ENCODE results near the gene NFKBIA.
A peak's percentile ranks its signal among the peaks of the same experiment; 100 is the strongest.
"Not testable (repeated sequence)": the region's sequence is repeated elsewhere in the genome, so short reads cannot be mapped to it uniquely, and the experiment has no call there.

Gene NFKBIA

DNA sequence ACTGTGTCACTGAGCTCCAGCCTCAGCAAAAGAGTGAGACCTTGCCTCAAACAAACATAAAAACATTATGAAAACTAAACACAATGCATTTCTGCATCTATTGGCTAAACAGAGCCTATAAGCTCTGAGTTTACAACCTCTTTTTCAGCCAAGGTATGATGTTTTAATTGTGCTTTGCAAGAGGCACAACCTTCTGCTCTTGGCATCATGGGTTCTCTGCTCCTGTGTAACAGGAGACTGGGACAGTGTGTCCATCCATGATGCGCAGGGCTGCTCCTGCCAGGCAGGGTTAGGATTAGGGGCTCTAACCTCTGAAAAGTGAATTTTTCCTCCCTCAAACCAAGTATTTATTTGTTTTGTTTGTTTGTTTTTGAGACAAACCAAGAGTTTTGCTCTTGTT lies 5.0 kb upstream of the NFKBIA start:
- no peak for DNase-seq (ENCODE audit: low read depth in 2 of 2)

DNA sequence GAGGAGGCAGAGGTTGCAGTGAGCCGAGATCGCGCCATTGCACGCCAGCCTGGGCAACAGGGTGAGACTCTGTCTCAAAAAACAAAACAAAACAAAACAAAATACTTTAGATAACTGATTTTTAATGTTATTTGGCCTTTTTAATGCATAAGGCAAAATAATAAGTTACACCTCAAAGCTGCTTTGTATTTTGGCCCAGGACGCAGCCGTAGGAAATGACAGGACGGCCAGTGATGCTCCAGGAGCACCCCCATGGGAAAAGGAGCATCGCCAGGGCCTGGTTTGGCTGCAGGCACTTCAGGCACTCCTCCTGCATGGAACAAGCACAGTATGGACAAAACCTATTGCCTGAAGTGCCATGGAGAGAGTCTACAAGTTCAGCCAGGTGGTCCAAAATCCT lies 3.5 kb upstream of the NFKBIA start:
- no peak for DNase-seq (ENCODE audit: low read depth in 2 of 2)

DNA sequence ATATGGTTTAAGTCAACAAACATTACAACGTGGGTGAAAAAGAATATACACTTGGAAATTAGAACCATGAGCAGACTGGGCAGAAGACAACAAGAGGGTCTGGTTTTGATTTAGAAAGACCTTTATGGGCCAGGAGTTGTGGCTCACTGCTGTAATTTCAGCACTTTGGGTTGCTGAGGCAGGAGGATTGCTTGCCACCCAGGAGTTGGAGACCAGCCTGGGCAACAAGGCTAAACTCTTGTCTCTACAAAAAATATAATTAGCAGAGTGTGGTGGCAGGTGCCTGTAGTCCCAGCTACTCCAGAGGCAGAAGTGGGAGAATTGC lies 2.7 kb upstream of the NFKBIA start:
- DNase-seq (ENCODE audit: low read depth in 2 of 2) = no peak

DNA sequence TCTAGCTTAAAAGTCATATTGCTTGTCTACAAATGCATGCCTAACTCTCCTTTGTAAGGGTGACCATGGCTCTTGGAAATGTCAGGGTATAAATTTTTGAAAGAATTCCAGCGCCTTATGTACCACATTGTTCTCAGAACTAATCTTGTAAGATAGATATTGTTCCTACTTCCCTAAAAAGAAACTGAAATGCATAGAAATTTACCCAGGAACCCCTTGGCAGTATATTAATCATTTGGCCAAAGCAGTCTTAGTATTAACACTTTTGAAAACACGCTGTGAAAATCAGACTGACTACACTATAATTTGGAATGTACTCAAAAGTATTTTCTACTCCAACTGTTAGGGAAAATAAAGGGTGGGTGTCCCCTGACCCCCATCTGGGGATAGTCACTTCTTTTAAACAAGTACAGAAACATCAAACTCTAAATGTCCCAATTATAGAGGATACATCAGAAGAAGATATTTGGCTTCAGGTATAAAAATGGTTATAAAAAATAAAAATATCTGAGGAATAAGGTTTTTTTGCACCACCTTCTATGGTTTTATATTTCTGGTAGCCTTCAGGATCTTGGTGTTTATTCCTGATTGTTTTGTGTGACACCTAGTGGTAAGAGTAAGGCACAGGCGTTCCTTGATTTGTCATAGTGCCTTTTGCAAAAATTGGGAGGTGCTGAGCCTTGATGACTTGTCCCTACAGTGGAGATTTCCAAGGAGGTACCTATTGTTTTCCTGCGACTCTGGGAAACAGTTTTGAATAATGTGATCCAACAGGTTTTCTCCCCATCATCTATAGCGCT lies 2.2 kb upstream of the NFKBIA start:
- DNase-seq (ENCODE audit: low read depth in 2 of 2) = no peak

DNA sequence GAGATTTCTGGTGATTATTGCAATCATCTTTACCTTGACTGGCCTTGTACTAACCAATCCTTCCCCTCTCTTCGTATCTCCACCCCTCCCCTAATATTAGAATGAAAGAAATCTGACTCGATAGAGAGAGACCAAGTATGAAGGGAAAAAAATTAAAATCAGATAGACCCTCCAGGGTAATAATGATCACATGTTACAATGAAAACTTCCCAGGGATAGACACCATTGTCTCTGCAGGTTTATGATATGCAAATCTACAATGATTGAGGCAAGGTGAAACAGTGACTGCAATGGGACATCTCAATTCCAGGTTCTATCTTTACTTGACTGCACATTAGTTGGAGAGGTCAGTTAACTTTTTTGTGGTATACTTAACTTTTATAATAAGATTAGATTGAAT lies 1.5 kb upstream of the NFKBIA start:
- DNase-seq (ENCODE audit: low read depth in 2 of 2) = no peak

DNA sequence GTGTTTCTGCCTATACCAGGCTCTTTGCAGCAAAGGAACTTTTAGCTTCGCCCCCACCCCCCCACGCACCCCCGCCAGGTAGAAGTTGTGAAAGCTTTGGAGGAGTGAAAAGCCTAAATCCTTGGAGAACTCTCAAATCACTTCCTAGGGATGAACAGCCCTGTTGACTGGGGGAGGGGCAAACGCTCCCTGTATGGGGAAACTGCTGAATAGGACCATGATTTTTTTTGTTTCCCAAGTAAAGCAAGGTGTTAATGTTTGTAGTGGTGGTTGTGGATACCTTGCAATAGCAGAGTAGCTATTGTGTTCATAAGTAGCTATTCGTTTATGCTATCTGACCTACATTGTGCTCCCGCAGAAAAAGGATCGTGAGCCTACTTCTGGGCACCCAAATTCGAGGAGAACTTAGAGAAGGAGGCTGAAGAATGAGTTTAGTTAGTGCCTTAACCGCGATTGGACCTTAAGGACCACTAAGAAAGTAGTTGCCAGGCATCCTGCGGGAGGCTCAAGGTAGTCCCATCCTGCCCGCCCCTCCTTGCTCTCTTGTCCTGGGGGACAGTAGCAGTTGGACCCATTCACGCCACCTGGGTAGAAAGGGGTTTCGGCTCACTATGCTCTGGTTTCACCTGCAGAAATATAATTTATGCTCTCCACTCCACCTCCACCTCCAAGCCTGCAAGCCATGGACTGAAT lies 901 bp upstream of the NFKBIA start:
- no peak for DNase-seq (ENCODE audit: low read depth in 2 of 2)

DNA sequence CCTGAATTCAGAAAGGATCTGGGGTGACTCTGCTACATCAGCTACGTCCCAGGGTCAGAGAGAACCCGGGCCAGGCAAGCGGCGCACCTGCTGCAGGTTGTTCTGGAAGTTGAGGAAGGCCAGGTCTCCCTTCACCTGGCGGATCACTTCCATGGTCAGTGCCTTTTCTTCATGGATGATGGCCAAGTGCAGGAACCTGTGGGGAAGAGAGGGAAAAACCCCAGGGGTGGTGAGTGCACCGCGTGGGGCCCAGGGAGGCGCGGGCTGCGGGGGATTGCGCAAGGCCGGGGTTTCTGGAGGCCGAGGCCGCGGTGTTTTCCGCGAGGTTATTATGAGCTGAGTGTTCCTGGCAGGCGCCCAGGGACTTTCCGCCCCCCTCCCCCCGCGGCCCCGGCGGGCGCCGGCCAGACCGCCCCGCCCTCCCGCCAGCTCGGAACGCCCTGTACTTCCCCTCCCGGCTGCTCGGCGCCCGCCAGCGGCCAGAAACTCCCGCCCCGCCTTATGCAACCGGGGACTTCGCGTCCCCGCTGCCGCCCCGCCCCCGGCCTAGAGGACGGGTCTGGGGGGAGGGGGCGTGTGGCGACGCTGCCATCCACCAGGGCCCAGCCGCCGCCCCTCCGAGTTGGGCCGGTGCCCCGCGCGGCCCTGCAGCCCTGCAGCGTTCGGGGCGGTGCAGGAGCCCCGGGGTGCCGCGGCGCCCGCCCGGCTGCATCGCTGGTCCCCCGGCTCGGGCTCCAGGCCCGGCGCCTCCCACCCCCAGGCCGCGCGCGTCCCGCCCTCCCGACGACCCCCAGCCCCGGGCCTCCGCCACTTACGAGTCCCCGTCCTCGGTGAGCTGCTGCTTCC lies 723 bp downstream of the NFKBIA start:
- peak; percentile 94 to 95 for DNase-seq (ENCODE audit: low read depth in 2 of 2)

DNA sequence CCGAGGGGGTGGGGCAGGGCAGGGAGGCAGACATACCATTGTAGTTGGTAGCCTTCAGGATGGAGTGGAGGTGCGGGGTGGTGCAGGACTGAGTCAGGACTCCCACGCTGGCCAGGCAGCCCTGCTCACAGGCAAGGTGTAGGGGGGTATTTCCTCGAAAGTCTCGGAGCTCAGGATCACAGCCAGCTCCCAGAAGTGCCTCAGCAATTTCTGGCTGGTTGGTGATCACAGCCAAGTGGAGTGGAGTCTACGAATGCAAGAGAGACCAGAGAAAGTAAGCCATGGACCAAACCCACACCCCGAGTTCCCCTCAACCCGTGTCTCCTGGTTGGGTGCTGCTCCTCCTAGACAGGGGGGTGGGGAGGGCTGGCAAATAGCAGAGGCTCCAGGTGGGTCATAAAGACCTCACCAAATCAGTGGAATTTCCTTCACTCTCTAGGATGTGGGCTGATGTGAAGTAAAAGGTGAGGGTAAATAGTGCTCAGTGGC lies 1.4 kb downstream of the NFKBIA start:
- no peak for DNase-seq (ENCODE audit: low read depth in 2 of 2)

DNA sequence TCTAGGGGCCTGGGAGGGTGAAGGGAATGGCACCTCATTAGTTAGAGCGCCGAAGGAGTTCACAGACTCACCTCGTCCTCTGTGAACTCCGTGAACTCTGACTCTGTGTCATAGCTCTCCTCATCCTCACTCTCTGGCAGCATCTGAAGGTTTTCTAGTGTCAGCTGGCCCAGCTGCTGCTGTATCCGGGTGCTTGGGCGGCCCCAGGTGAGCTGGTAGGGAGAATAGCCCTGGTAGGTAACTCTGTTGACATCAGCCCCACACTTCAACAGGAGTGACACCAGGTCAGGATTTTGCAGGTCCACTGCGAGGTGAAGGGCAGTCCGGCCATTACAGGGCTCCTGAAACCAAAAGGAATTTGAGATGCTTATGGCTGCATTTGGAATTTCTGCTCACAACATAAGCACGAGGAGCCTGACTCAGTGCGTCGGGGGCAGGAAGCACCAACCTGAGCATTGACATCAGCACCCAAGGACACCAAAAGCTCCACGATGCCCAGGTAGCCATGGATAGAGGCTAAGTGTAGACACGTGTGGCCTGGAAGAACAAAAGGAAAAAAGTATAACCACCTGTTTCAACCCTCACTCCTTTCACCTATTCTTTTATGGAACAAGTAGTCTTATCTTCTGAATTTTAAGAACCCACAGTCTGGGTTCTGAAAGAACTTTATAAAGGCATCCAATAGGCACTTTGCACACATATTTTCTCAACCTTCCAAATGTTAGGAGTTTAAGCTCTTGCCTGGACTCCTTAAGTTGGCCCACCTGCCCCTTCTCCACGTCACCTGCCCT lies 2.0 kb downstream of the NFKBIA start:
- DNase-seq (ENCODE audit: low read depth in 2 of 2) = no peak

DNA sequence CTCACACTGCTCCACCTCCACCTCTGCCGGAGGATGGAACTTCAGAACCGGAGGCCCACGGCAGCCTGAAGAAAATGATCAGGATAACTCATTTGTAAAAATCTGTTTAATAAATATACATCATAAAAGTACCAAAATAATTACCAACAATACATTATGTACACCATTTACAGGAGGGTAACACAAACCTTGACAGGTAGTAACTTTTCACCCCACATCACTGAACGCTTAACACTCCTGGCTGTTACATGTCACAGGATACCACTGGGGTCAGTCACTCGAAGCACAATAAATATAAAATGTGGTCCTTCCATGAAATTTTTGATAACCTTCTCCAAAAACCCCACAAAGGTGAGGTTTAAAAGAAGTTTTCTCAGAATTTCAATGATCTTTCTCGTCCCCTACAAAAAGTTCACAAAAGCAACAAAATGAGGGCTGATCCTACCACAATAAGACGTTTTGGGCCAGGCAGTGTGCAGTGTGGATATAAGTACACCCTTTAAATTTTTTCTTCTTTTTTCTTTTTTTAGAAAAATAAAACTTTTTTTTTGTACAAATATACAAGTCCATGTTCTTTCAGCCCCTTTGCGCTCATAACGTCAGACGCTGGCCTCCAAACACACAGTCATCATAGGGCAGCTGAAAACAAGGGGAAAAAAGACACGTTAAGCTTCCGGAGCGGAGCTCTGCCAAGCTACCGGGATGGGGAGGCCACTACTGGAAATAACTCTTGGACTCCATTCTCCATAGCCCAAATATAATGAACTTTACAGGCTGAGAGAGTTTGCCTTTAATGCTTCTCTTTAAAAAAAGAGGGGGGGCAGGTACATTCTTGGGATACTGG lies 2.9 kb downstream of the NFKBIA start:
- DNase-seq (ENCODE audit: low read depth in 2 of 2) = no peak

DNA sequence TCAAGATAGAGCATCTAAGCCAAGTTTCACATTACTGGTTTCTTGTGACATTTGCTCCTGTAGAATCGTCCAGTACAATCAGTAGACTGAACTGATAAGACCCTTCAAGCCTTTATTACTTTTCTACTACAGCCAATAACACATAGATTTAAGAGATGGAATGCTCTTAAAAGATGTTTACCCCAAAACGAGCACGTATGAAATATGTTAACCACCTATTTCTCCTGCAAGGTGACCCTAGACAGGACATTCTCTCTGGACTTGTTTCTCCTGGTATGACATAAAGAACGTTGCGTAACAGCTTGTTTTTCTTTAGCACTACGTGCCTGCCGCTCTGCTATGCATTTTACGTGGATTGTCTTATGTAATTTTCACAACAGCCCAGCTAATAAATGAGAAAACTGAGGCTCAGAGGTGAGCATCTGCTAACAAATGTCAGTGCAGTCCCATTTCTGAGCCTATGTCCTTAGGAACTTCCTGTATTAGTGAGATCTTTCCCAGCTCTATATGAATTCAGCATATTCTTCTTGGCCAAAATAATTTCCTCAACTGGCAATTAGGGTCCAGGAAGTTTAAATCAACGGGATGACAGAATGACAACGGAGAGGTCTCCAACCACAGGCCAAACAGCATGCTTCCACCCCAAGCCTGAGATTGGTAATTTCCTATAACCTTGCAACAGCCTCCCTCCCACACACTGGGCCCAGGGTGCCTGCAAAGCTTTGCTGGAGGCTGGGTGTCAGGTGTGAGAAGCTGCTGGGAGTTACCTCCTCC lies 3.7 kb downstream of the NFKBIA start:
- no peak for DNase-seq (ENCODE audit: low read depth in 2 of 2)

DNA sequence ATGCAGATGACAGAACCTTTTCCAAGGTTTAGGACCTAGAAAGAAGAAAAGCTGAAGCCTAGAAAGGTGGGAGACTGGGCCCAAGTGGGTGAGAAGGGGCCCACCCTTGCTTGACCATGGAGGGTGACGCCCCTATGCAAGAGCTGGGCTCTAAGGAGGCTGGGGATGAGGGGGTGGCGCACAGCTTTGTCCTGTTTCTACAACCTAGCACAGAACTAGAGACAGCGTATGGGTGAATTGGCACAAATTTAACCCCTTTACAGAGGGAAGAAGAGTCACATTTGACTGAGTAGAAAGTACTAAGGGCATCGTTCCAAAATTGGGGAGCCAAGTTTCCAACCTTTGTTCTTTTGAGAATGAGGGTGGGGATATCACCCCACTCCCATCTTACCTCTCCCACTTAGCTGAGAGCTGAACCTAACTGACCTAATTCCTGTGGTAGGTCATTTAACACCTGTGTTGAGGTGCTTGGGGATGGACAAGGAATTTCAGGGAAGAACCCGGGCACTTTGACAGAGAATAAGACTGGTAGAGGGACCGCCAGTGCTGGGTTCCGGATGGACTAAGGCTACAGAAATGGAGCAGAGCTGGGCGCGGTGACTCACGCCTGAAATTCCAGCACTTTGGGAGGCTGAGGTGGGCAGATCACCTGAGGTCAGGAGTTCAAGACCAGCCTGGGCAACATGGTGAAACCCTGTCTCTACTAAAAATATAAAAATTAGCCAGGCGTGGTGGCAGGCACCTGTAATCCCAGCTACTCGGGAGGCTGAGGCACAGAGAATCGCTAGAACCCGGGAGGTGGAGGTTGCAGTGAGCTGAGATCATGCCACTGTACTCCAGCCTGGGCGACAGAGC lies 5.2 kb downstream of the NFKBIA start:
- DNase-seq (ENCODE audit: low read depth in 2 of 2) = no peak

DNA sequence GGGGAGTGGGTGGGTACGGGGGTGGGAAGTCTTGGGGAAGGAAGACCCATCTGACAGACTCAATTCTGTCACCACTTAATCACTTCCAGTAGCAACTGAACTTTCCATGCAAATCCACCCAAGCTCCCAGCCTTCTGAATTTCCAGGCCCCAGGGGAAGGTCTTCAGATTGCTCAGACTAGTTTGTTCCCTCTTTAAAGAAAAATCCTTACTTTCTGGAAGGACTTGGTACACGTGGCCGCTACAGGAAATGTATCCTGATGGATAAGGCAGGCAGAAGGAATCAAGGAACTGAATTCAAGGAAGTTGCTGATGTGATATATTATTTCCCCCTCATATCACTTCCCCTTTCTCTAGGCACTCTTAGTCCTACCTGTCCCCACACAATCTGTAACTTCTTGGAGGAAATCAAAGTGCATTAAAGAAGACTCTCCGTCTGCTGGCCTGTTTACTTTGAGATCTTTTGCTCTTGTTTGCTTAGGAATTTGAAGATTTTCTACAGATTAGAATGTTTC lies 6.4 kb downstream of the NFKBIA start:
- no peak for DNase-seq (ENCODE audit: low read depth in 2 of 2)

DNA sequence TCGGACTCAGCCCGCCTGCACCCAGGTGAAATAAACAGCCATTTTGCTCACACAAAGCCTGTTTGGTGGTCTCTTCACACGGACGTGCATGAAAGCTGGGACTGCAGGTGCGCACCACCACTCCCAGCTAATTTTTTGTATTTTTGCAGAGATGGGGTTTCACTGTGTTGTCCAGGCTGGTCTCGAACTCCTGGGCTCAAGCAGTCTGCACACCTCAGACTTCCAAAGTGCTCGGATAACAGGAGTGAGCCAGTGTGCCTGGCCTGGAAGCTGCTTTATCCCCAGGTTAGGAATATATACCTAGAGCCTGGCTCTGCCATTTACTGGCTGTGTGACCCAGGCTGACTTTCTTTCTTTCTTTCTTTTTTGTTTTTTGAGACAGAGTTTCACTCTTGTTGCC lies 7.9 kb downstream of the NFKBIA start:
- DNase-seq (ENCODE audit: low read depth in 2 of 2) = not testable (repeated sequence)

DNA sequence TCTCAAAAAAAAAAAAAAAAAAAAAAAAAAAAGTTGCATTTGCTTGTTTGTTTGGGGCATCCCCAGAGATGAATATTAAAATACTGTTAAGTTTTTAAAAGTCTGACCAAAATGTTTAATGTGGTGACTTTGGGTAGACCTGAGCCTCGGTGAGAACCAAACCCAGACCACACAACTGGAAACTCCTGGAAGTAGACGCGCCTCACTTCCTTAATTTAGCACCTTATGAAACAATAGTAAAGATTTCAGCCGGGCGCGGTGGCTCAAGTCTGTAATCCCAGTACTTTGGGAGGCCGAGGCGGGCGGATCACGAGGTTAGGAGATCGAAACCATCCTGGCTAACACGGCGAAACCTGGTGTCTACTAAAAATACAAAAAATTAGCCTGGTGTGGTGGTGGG lies 9.3 kb downstream of the NFKBIA start:
- no peak for DNase-seq (ENCODE audit: low read depth in 2 of 2)

DNA sequence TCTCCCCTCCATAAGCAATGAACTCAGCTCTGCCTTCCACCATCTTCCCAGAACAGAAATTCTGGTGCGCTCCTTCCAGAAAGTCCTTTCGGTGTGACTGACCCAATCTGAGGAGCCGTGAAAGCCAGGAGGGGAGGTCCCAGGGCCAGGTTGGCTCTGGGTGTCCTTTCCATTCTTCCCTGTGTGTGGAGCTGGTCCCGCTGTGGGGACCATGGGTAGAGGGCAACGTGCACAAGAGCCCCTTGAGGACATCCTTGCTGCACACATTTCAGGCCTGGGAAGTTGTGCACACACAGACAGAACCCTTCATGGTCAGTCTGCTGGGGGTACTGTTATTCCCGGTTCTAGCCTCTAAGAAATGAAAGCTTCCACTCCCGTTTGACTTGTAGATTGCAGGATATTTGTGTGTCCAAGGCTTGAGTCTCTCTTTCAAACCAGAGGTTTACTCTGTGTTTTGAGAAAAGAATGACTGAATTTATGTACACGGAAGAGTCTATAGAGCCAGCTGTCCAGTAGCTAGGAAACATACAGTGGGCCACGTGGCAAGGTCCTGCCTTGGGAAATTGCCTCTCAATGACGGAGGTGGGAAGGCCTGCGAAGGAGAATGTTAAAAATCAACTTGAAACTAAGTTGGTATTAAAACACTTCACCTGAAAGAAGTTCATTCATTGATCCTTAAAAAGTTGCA lies 10.1 kb downstream of the NFKBIA start:
- no peak for DNase-seq (ENCODE audit: low read depth in 2 of 2)

DNA sequence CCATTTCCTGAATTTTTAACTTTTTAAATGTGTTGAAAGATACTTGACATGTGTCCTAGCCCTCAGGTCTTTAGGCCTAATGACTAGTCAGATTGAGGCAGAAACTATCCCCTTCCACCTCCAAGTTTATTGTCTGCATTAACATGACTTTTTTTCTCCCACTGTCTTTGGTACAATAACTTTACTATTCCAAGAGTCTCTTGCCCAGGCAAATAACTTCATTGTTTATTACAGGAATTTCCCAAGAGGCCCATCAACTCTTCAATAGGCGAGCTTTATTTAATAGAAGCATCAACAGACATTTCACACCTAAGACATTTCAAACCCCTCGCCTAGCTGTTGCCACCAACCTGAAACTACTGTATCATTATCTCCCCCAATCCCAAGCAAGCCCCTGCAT lies 10.7 kb downstream of the NFKBIA start:
- DNase-seq (ENCODE audit: low read depth in 2 of 2) = no peak

DNA sequence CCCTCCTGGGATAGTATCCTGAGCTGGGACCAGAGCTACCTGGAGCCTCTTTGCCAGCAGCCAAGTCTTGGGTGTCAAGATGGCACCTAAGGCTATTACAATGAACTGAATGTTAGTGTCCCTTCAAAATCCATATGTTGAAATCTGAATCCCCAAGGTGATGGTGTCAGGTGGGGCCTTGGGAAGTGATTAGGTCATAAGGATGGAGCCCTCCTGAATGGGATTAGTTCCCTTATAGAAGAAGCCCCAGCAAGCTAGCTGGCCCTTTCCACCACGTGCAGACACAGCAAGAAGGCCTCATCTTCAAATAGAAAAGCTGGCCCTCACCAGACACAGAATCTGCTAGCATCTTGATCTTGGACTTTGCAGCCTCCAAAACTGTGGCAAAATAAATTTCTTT lies 12.4 kb downstream of the NFKBIA start:
- no peak for DNase-seq (ENCODE audit: low read depth in 2 of 2)
